K562 (cell line): ENCODE measurements around the gene MELK. TPM values are rescaled to one million over a fixed set of nuclear protein-coding genes. Genes with fewer than 3 reads are reported as not detected.

Experiments used
- ATAC-seq: fragments of 200-7000 bp; cut with Tn5 transposase; 3 replicates; pipeline ENCODE4 v1.9.1; 2020; ENCODE audit warnings: moderate library complexity
- BruUV-seq: library from RNA; stranded (reverse); fragments of 400-500 nt; replicated peaks from 2 replicates; lab custom pipeline; 2021; lab: Mats Ljungman, UMichigan
- CTCF ChIA-PET: fragments of 300-600 bp; formaldehyde crosslinking; extraction: SDS; loops from one replicate; lab custom pipeline; 2021; ENCODE audit warnings: low intra/inter-chr PET ratio; lab: Yijun Ruan, JAX
- POLR2A ChIA-PET: fragments of 300-600, 350-650 bp; sonication (Branson Sonifier 250); formaldehyde crosslinking; extraction: SDS; loops from one replicate; lab custom pipeline; 2021; ENCODE audit warnings: antibody characterized with exemption, inconsistent platforms; lab: Yijun Ruan, JAX
- DNase-seq, 4 experiments: peaks; one replicate each; pipeline versions ENCODE4 v3.0.0 to v3.0.0-alpha.2; 2011 to 2018; ENCODE audit warnings: low spot score in 3 of 4, mixed read lengths in 3 of 4; ENCODE audit errors: extremely low read depth in 1 of 4
- FAIRE-seq: peaks from 2 replicates; lab custom pipeline; 2011; peaks lifted over from hg19 to GRCh38; lab: Jason Lieb, UNC
- H2AFZ ChIP-seq: 2 replicates; pipeline ENCODE4 v1.6.0; 2011; ENCODE audit warnings: low read depth, low read length, control low read depth, inconsistent platforms
- H3K27ac ChIP-seq: fragments of 200-600 bp; 3 replicates; pipeline ENCODE4 v1.8.0; 2011; ENCODE audit warnings: low read depth, mild to moderate bottlenecking, control low read depth, inconsistent platforms, low read length, moderate library complexity, mixed read lengths; ENCODE audit errors: extremely low read depth
- H3K27me3 ChIP-seq, 2 experiments: fragments of 300-600 bp in 1 of 2; 2 replicates in 1 of 2; 3 replicates in 1 of 2; pipeline versions ENCODE4 v1.6.0 to v1.8.0; 2011; ENCODE audit warnings: inconsistent platforms in 2 of 2, low read length in 2 of 2, mild to moderate bottlenecking in 1 of 2, mixed read lengths in 1 of 2, moderate library complexity in 1 of 2; ENCODE audit not compliant: control insufficient read depth in 2 of 2, insufficient read depth in 2 of 2
- H3K36me3 ChIP-seq: fragments of 300-600 bp; 3 replicates; pipeline ENCODE4 v1.8.0; 2011; ENCODE audit warnings: mild to moderate bottlenecking, low read length, inconsistent platforms; ENCODE audit not compliant: control insufficient read depth, insufficient read depth
- H3K4me1 ChIP-seq, 2 experiments: fragments of 200-600 bp in 1 of 2; replicated peaks in 1 of 2; 2 replicates in 1 of 2; 3 replicates in 1 of 2; pipeline versions ENCODE4 v1.5.1 to v1.8.0; 2011; ENCODE audit warnings: inconsistent platforms in 2 of 2, low read length in 2 of 2, mild to moderate bottlenecking in 1 of 2, mixed read lengths in 1 of 2, moderate library complexity in 1 of 2; ENCODE audit not compliant: control insufficient read depth in 2 of 2, insufficient read depth in 2 of 2
- H3K4me2 ChIP-seq: 2 replicates; pipeline ENCODE4 v1.6.1; 2011; ENCODE audit warnings: low read length, control low read depth, inconsistent platforms, mixed read lengths; ENCODE audit not compliant: insufficient read depth
- H3K4me3 ChIP-seq: fragments of 200-600 bp; sonication (generic), shearing (Covaris generic); 2 replicates; pipeline ENCODE4 v1.5.1; 2016; ENCODE audit warnings: control low read depth, inconsistent platforms
- H3K79me2 ChIP-seq: fragments of 200-600 bp; 3 replicates; pipeline ENCODE4 v1.8.0; 2011; ENCODE audit warnings: low read length, inconsistent platforms; ENCODE audit not compliant: control insufficient read depth, insufficient read depth
- H3K9ac ChIP-seq, 2 experiments: 2 replicates each; pipeline versions ENCODE4 v1.6.0 to v1.6.1; 2011; ENCODE audit warnings: low read depth in 2 of 2, low read length in 2 of 2, control low read depth in 1 of 2, inconsistent platforms in 1 of 2, mild to moderate bottlenecking in 1 of 2, mixed read lengths in 1 of 2; ENCODE audit not compliant: insufficient read depth in 1 of 2
- H3K9me1 ChIP-seq: one replicate; pipeline ENCODE4 v1.6.0; 2011; ENCODE audit warnings: inconsistent platforms, mild to moderate bottlenecking, low read length, moderate library complexity; ENCODE audit not compliant: control insufficient read depth, insufficient read depth
- H3K9me3 ChIP-seq: replicated peaks from 2 replicates; pipeline ENCODE4 v1.5.1; 2011; ENCODE audit warnings: low read depth, low read length, inconsistent platforms; ENCODE audit not compliant: control insufficient read depth, insufficient read depth
- H4K20me1 ChIP-seq: replicated peaks from 2 replicates; pipeline ENCODE4 v1.6.1; 2011; ENCODE audit warnings: low read length, inconsistent platforms, mixed read lengths; ENCODE audit not compliant: control insufficient read depth, insufficient read depth
- DACH1 ChIP-seq: fragments of 450-650 bp; IDR thresholded peaks from 2 replicates; pipeline ENCODE4 v1.6.1; 2018; ENCODE audit not compliant: partially characterized antibody
- MCM7 ChIP-seq, 2 experiments: fragments of 450-650 bp; IDR thresholded peaks; 2 replicates each; pipeline ENCODE4 v1.6.1; 2016 to 2018
- ZNF79 ChIP-seq: fragments of 250-450 bp; sonication (Bioruptor Pico); IDR thresholded peaks from 2 replicates; pipeline ENCODE4 v1.4.0; 2020; ENCODE audit warnings: low read depth, mild to moderate bottlenecking, moderate library complexity
- WGBS: fragments of 100-300 bp; shearing (Covaris generic); methylation state at CpG from one replicate; pipeline ENCODE4 v1.1.6; 2016; ENCODE audit warnings: low coverage, mixed read lengths; ENCODE audit not compliant: insufficient coverage; ENCODE audit errors: missing lambda C conversion rate; 5-methylcytosine and 5-hydroxymethylcytosine counted together
- in situ Hi-C: fragments of 300-500 bp; cut with MboI; formaldehyde crosslinking; loops from 4 replicates; pipeline ENCODE4 v1.15.0; 2018; ENCODE audit warnings: inconsistent platforms, mixed read lengths
- intact Hi-C: fragments of 100-400 bp; cut with micrococcal nuclease; formaldehyde crosslinking; loops from 2 replicates; pipeline ENCODE4 v1.14.2; 2022
- polyA plus RNA-seq, 8 experiments: library from polyadenylated mRNA; depleted of rRNA in 4 of 8; stranded (reverse) in 5 of 8; unstranded in 3 of 8; fragments of >200 nt; fragmentation: Nextera tagmentation in 2 of 8; fragmentation: Illumina TruSeq in 1 of 8; extraction: Ambion mirVana in 2 of 8; extraction: Trizol in 1 of 8; gene quantifications; 2 replicates each; pipeline versions ENCODE4 v1.2.1 to v1.2.3, GENCODE V29; 2011 to 2014; ENCODE audit warnings: inconsistent platforms in 1 of 8, missing spikeins in 1 of 8
- total RNA-seq, 7 experiments: library from RNA; depleted of rRNA in 6 of 7; stranded (reverse); fragments of >200 nt in 6 of 7; fragmentation: Illumina TruSeq in 2 of 7; extraction: Trizol in 2 of 7; gene quantifications; 2 replicates each; pipeline versions ENCODE4 v1.2.1 to v1.2.3, GENCODE V29; 2011 to 2021; ENCODE audit warnings: low replicate concordance in 1 of 7
- TF ChIP-seq, protein P1 (sequence below): fragments of 200-400 bp; formaldehyde crosslinking; IDR thresholded peaks from 2 replicates; pipeline ENCODE4 v1.6.1; 2017; ENCODE audit warnings: mild to moderate bottlenecking, low read depth, low read length, moderate library complexity

MELK gene
- total and polyA plus RNA-seq, 9 of the 15 experiments (the other 6 are each of a cell fraction or from before 2014, with no cell fraction given), result 33.3 to 57.3 (median 43.8) TPM

- H3K4me2 ChIP-seq, result no peak overlapping the region
- H3K4me3 ChIP-seq, result no peak overlapping the region
- H2AFZ ChIP-seq, result no peak overlapping the region
- ChIA-PET POLR2A (no interaction called here), CTCF (no interaction called here)
- TF ChIP-seq ZNF79 (CRISPR knock-in tag), result no peak
- TF ChIP-seq, protein P1, sequence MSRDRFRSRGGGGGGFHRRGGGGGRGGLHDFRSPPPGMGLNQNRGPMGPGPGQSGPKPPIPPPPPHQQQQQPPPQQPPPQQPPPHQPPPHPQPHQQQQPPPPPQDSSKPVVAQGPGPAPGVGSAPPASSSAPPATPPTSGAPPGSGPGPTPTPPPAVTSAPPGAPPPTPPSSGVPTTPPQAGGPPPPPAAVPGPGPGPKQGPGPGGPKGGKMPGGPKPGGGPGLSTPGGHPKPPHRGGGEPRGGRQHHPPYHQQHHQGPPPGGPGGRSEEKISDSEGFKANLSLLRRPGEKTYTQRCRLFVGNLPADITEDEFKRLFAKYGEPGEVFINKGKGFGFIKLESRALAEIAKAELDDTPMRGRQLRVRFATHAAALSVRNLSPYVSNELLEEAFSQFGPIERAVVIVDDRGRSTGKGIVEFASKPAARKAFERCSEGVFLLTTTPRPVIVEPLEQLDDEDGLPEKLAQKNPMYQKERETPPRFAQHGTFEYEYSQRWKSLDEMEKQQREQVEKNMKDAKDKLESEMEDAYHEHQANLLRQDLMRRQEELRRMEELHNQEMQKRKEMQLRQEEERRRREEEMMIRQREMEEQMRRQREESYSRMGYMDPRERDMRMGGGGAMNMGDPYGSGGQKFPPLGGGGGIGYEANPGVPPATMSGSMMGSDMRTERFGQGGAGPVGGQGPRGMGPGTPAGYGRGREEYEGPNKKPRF, result no peak
- peak; percentile 90 for TF ChIP-seq DACH1
- 0 out of 4 replicates have a peak, but pooled peaks of 1 of the 2 experiments have one; percentile 26 for TF ChIP-seq MCM7 (IDR thresholded peaks at IDR 0.05)
- no peaks in the 10 kb centered on the region for H3K4me1 ChIP-seq
- H3K9me3 ChIP-seq, result no peaks in the 10 kb centered on the region
- no peaks in the 10 kb centered on the region for H4K20me1 ChIP-seq
- no peak overlapping the region for H3K27ac ChIP-seq
- intact Hi-C loops, result no loop called here
- no peaks in the 10 kb centered on the region for H3K9me1 ChIP-seq
- DNase-seq, result no peak
- ATAC-seq, result no peak
- H3K79me2 ChIP-seq, result no peaks in the 10 kb centered on the region
- in situ Hi-C loops, result no loop called here
- no TSS peak for BruUV-seq
- H3K36me3 ChIP-seq, result no peaks in the 10 kb centered on the region
- FAIRE-seq, result no peak
- no peak overlapping the region for H3K9ac ChIP-seq
- no peaks in the 10 kb centered on the region; a peak in 1 of 5 replicates for H3K27me3 ChIP-seq
- 8% methylated on average over 3 of the region's 3 CpGs for WGBS
These were observed 113.8 kb downstream of the MELK start for GRCh38 chr9:36686471-36686870.
